Stomach (tissue), 9 donors: ENCODE measurements around the gene PSD4. TPM values are rescaled to one million over a fixed set of nuclear protein-coding genes. Genes with fewer than 3 reads are reported as not detected.

ENCODE experiments used
- DNase-seq, 2 donors: peaks; one replicate each; pipeline versions ENCODE4 v3.0.0 to v3.0.0-alpha.2; 2013 to 2019
- H3K27ac ChIP-seq, 5 donors: fragments of 200-600 bp in 4 of 5; sonication (generic) in 4 of 5; one replicate each; pipeline ENCODE4 v1.5.1; 2013 to 2019; ENCODE audit warnings: mild to moderate bottlenecking in 1 of 5, moderate library complexity in 1 of 5
- H3K27me3 ChIP-seq, 3 donors: fragments of 200-600 bp; sonication (generic); one replicate each; pipeline ENCODE4 v1.5.1; 2017 to 2019; ENCODE audit warnings: mixed run types in 1 of 3
- H3K36me3 ChIP-seq, 4 donors: fragments of 200-600 bp; sonication (generic); 1 replicate in 3 of 4; 2 replicates in 1 of 4; pipeline ENCODE4 v1.5.1; 2016 to 2019
- H3K4me1 ChIP-seq, 4 donors: fragments of 200-600 bp; sonication (generic); one replicate each; pipeline ENCODE4 v1.5.1; 2016 to 2019
- H3K4me3 ChIP-seq, 4 donors: fragments of 200-600 bp; sonication (generic) in 3 of 4; one replicate each; pipeline ENCODE4 v1.5.1; 2016 to 2019; ENCODE audit warnings: mild to moderate bottlenecking in 1 of 4
- H3K9me3 ChIP-seq, 4 donors: fragments of 200-600 bp; sonication (generic); one replicate each; pipeline ENCODE4 v1.5.1; 2016 to 2019
- EP300 ChIP-seq: sonication (generic); formaldehyde crosslinking; IDR thresholded peaks from one replicate; pipeline ENCODE4 v1.6.1; 2017; ENCODE audit warnings: antibody characterized with exemption
- POLR2A ChIP-seq, 4 donors: fragments of 450-650 bp; IDR thresholded peaks; one replicate each; pipeline ENCODE4 v1.6.1; 2016; ENCODE audit warnings: antibody characterized with exemption in 4 of 4, control low read depth in 2 of 4, mild to moderate bottlenecking in 1 of 4, moderate library complexity in 1 of 4
- POLR2AphosphoS5 ChIP-seq, 3 donors: sonication (generic); formaldehyde crosslinking; IDR thresholded peaks; one replicate each; pipeline ENCODE4 v1.6.1; 2016; ENCODE audit warnings: antibody characterized with exemption in 3 of 3
- WGBS, 5 donors: extraction: QIAGEN DNeasy Blood & Tissue Kit in 3 of 5; methylation state at CpG; one replicate each; pipeline versions ENCODE4 v1.1.5 to v1.1.7; 2013 to 2018; 5-methylcytosine and 5-hydroxymethylcytosine counted together
- intact Hi-C: fragments of 100-400 bp; cut with DNase I; formaldehyde crosslinking; loops from one replicate; pipeline ENCODE4 v1.15.1; 2023; ENCODE audit warnings: low total_unique reads
- polyA plus RNA-seq, 3 donors: library from polyadenylated mRNA; stranded (reverse); fragments of 200-250 nt; gene quantifications; one replicate each; pipeline ENCODE4 v1.2.3, GENCODE V29; 2013
- total RNA-seq, 5 donors: library from RNA; depleted of rRNA; stranded (reverse); fragments of >200 nt; gene quantifications; one replicate each; pipeline versions ENCODE4 v1.1.0 to v1.2.3, GENCODE V29; 2014 to 2016
- TF ChIP-seq, protein P1 (sequence below), 7 experiments: fragments of 450-650 bp in 4 of 7; fragments of 200-600 bp in 3 of 7; sonication (generic) in 3 of 7; IDR thresholded peaks; one replicate each; pipeline ENCODE4 v1.5.1; 2016 to 2019; ENCODE audit warnings: antibody characterized with exemption in 7 of 7, control low read depth in 2 of 7, mild to moderate bottlenecking in 1 of 7
- donor health status: healthy with polysubstance abuse.
- donor health status: Bipolar disorder and iron deficiency.
- donor health status: healthy.

The PSD4 gene
- total and polyA plus RNA-seq, 8 donors = 19.9 to 146 (median 36.4) TPM

DNA sequence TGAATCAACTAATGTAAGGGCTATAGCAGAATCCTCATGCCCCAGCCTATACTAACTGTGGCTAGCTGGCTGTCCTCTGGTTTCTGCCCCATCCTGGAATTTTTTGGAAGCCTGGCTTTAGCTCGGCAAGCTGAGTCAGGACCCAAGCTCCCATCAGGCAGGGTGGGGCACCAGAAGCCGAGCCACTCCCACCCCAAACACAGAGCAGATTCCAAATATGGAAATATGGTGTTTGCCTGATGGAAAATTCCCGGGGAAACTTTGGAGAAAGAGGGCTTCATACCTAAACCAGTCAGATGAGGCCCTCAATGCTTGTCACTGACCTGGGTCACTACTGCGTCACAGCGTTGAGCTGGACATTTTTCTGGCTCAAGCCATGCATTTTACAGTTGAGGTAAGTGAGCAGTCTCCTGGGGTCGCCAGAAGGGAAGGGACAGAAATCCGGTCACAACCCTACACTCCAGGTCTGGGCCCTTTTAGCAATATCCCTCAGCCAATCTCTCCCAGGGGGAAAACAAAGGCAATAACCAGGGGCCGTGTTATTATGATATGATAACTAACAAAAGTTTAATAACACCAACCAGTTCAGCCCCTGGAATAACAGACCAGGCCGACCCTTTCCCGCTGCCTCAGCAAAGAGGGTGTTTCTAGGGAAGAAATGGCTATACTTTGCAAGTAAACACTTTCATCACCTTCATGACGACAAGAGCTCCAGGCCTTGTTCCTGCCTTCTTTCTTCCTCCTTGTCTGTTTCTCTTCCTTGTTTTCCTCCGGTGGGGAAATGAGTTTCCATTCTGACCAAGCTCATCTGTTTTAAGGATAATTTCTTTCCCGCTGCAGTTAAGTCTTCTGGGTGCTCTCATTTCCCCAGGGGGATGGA is 37.7 kb downstream of the PSD4 start:
- Histone ChIP-seq H3K9me3 (no peaks in the 10 kb centered on the region), H3K4me3 (no peak overlapping the region), H3K27me3 (no peaks in the 10 kb centered on the region), H3K27ac (peak overlapping the region; percentile 0 to 77 (median 74)), H3K4me1 (peaks cover 29 to 50% (median 41%) of the 10 kb centered on the region in 4 donors), H3K36me3 (no peaks in the 10 kb centered on the region)
- peak in 1 of 2 donors; percentile 38 for DNase-seq
- WGBS, 5 donors = 53 to 62% (median 58%) methylated on average over 13 of the region's 13 CpGs
- TF ChIP-seq EP300 (no peak), POLR2A (IDR thresholded peaks at IDR 0.05) (no peak), POLR2AphosphoS5 (IDR thresholded peaks at IDR 0.05) (no peak)
- intact Hi-C loops = no loop called here

DNA sequence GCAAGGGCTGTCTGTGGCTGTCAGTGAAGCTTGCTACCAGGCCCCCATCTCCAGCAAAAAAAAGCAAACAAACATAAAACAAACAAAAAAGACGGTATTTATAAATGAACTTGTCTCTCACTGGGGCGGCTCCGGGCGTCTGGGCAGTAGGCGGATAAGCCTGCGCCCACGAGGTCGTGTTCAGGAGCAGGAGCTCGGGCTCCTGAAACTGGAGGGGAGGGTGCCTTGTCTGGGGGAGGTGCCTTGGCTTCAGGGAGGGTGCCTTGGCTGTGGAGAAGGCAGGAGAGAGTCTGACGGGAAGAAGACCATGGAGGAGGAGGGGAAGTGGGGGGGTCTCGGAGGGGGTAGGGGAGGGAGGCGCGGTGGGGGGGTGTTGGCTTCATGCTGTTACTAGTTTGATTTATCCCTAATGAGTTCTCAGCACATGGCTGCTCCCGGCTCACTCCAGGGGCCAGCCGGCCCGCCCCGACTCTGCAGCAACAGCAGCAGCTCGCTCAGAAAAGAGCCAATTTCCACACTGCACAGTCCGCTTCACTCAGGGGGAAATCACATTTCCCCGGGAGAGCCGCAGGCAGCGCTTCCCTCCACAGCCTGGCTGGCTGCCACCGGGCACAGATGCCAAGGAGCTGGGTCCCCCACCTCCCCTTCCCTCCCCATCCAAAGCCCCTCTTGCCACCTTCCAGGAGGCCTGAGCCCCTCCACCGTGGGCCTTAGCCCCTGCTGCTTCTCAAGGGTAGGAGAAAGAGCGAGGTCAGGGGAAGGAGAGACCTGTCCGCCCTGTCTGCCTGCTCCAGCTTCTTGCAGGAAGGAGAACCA is 38.7 kb downstream of the PSD4 start:
- no peak for TF ChIP-seq POLR2AphosphoS5 (IDR thresholded peaks at IDR 0.05)
- no peak for TF ChIP-seq EP300
- TF ChIP-seq POLR2A (IDR thresholded peaks at IDR 0.05) = no peak
- TF ChIP-seq, protein P1, sequence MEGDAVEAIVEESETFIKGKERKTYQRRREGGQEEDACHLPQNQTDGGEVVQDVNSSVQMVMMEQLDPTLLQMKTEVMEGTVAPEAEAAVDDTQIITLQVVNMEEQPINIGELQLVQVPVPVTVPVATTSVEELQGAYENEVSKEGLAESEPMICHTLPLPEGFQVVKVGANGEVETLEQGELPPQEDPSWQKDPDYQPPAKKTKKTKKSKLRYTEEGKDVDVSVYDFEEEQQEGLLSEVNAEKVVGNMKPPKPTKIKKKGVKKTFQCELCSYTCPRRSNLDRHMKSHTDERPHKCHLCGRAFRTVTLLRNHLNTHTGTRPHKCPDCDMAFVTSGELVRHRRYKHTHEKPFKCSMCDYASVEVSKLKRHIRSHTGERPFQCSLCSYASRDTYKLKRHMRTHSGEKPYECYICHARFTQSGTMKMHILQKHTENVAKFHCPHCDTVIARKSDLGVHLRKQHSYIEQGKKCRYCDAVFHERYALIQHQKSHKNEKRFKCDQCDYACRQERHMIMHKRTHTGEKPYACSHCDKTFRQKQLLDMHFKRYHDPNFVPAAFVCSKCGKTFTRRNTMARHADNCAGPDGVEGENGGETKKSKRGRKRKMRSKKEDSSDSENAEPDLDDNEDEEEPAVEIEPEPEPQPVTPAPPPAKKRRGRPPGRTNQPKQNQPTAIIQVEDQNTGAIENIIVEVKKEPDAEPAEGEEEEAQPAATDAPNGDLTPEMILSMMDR (IDR thresholded peaks at IDR 0.05) = no peak
- WGBS, 5 donors = 27 to 34% (median 29%) methylated on average over 24 to 26 of the region's 26 CpGs
- intact Hi-C loops = no loop called here

DNA sequence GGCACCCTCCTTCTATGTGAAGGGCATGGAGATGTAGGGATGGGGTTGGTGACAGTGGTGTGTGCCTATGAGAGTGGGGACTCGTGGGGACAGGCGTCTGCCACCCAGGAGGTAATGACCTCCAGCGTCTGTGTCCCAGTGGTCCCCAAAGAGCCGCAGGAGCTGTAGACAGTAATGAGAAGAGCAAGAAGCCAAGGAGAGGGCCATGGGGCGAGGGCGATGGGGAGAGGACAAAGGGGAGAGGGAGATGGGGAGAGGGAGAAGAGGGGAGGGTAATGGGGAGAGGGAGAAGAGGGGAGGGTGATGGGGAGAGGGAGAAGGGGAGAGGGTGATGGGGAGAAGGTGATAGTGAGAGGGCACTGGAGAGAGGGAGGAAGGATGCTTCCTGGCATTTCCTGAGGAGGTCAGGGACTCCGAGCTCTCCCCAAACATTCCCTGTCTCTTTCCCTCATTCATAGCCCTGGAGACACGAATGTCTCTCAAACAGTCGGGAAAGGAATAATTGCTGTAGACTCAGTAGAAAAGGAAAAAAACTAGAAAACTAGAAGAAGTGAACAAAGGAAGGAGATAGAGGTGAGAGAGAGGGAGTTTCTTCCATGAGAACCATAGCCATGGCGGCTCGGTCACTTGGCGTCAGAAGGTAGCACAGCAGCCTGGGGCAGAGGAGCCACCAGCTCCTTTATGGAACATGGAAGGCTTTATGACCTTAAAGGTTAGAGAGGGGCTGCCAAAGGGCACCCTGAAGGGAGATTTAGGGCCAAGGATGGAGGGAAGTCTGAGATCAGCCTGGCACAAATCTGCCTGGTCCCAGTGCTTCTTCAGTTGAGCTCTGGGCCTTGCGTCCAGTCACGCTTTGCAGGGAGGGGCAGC is 39.5 kb downstream of the PSD4 start:
- WGBS, 5 donors = 88 to 97% (median 95%) methylated on average over 13 to 14 of the region's 14 CpGs

More for the DNA sequence above, 38.7 kb downstream of the PSD4 start:
- no peaks in the 10 kb centered on the region for H3K27me3 ChIP-seq
- peak overlapping the region in 1 of 4 donors; percentile 14 for H3K4me3 ChIP-seq
- peak overlapping the region in 4 of 5 donors; percentile 67 to 77 (median 76) for H3K27ac ChIP-seq
- H3K36me3 ChIP-seq = no peaks in the 10 kb centered on the region
- DNase-seq = peak in 1 of 2 donors; percentile 75
- peaks cover 29 to 55% (median 46%) of the 10 kb centered on the region in 4 donors for H3K4me1 ChIP-seq
- H3K9me3 ChIP-seq = no peaks in the 10 kb centered on the region

GRCh38 chr2:113214141-113214540 is 40.4 kb downstream of the PSD4 start:
- Histone ChIP-seq H3K9me3 (no peaks in the 10 kb centered on the region), H3K27ac (no peak overlapping the region), H3K36me3 (no peaks in the 10 kb centered on the region), H3K4me3 (no peak overlapping the region), H3K27me3 (no peaks in the 10 kb centered on the region), H3K4me1 (peaks cover 41 to 66% (median 59%) of the 10 kb centered on the region in 4 donors)
- TF ChIP-seq EP300 (no peak), POLR2AphosphoS5 (IDR thresholded peaks at IDR 0.05) (no peak), POLR2A (IDR thresholded peaks at IDR 0.05) (no peak)
- TF ChIP-seq, protein P1 (IDR thresholded peaks at IDR 0.05) = no peak
- intact Hi-C loops = no loop called here
- DNase-seq = no peak
- WGBS, 5 donors = 86 to 88% (median 86%) methylated on average over 3 to 4 of the region's 4 CpGs

More for the DNA sequence above, 39.5 kb downstream of the PSD4 start:
- Histone ChIP-seq H3K36me3 (no peaks in the 10 kb centered on the region), H3K9me3 (no peaks in the 10 kb centered on the region), H3K4me3 (no peak overlapping the region), H3K27me3 (no peaks in the 10 kb centered on the region), H3K4me1 (peaks cover 37 to 63% (median 54%) of the 10 kb centered on the region in 4 donors), H3K27ac (peak overlapping the region in 4 of 5 donors; percentile 67 to 77 (median 76))
- no peak for DNase-seq
- intact Hi-C loops = no loop called here
- TF ChIP-seq POLR2AphosphoS5 (IDR thresholded peaks at IDR 0.05) = no peak
- TF ChIP-seq EP300 = no peak
- TF ChIP-seq, protein P1 (IDR thresholded peaks at IDR 0.05) = no peak
- TF ChIP-seq POLR2A (IDR thresholded peaks at IDR 0.05) = no peak
